Measurements from ENCODE around the gene CYTH1. TPM values are rescaled to one million over a fixed set of nuclear protein-coding genes. Genes with fewer than 3 reads are reported as not detected.
A peak's percentile ranks its signal among the peaks of the same experiment; 100 is the strongest.

CYTH1 gene
- polyA plus RNA-seq, 2 of the 4 experiments (the other 2 are of a cell fraction) = 38.5 to 46.2 TPM

DNA sequence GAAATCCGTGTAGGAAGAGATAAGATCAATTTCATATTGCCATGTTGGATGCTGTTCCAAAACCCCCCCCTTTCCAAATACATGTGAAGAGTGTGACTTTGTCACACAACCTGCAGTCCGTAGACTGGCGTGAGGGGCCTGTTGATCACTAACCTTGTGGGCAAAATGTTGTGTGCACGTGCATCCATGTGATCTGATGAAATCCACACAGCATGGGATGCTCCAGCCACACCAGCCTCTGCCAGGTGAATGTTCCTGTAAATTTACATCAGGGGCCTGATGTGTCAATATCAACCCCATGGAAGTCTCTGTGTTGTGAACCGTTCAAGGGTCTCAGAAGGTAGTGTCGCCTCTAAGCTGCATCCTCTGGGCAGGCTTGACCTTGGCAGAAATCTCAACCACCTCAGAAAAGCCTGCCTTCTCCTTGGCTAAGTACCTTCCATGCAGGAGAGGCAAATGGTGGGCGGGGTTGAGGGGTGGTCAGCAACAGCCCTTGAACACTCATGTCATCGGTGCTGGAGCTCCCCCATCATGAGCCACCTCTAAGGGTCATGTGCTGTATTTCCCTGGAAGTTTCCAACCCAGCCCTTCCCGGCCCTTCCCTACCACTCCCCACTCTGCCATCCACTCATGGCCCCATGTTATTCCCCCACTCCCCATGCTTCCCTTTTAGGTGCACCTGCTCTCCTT is 126.7 kb downstream of the CYTH1 start:
- TF ChIP-seq NR3C1 (IDR thresholded peaks at IDR 0.05) (no peak), TFCP2L1 (CRISPR knock-in tag; IDR thresholded peaks at IDR 0.05) (no peak), CBX2 (IDR thresholded peaks at IDR 0.05; ENCODE audit: borderline replicate concordance, low read depth) (no peak), EHF (CRISPR knock-in tag; IDR thresholded peaks at IDR 0.05) (no peak), RCOR1 (IDR thresholded peaks at IDR 0.05; ENCODE audit: low read depth, low read length) (no peak), NFE2L2 (conservative IDR thresholded peaks at IDR 0.05; ENCODE audit: low read length) (no peak)
- TF ChIP-seq, protein P1, sequence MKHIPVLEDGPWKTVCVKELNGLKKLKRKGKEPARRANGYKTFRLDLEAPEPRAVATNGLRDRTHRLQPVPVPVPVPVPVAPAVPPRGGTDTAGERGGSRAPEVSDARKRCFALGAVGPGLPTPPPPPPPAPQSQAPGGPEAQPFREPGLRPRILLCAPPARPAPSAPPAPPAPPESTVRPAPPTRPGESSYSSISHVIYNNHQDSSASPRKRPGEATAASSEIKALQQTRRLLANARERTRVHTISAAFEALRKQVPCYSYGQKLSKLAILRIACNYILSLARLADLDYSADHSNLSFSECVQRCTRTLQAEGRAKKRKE (CRISPR knock-in tag; IDR thresholded peaks at IDR 0.05; ENCODE audit: low read depth) = no peak
- peaks cover 24% of the 10 kb centered on the region for H3K4me1 ChIP-seq
- FAIRE-seq (no peak), DNase-seq (ENCODE audit: low read depth in 1 of 2, low spot score in 1 of 2) (no peak), ATAC-seq (no peak)
- H3K4me2 ChIP-seq = no peak overlapping the region
- no peaks in the 10 kb centered on the region for H3K9me3 ChIP-seq
- WGBS (ENCODE audit: missing lambda C conversion rate) = 90% methylated on average over 9 of the region's 9 CpGs
- CTCF ChIA-PET = interaction anchor here (1.2 to 2.8 kb wide), 2 partner anchors 53 to 158 kb away, joined by 5 to 15 read pairs; no protein-coding TSS in a partner anchor
- no peak overlapping the region for H3K4me3 ChIP-seq
- peak overlapping the region in 1 of 2 experiments; percentile 5; a peak in 1 of 6 replicates for H3K27ac ChIP-seq
- POLR2A ChIA-PET = no interaction called here

DNA sequence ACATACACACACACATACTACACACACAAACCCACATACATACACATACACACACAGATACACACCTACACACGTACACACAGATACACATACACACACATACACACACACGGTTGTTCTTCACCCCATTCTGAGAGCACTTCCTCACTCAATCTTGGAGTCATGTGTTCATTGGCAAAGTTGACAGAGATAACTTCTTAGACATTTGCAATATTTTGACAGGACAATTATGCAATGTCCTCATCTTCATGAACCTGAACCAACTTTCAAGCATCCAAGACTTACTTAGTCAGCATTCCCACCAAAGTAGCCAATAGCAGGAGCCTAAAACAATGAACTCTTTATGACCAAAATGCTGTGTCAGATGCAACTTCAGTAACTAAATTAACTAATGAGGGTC is 127.7 kb downstream of the CYTH1 start:
- CTCF ChIA-PET = interaction anchor here (0.7 to 2.8 kb wide), 5 partner anchors 18 to 157 kb away, joined by 3 to 15 read pairs (median 4); no protein-coding TSS in a partner anchor

DNA sequence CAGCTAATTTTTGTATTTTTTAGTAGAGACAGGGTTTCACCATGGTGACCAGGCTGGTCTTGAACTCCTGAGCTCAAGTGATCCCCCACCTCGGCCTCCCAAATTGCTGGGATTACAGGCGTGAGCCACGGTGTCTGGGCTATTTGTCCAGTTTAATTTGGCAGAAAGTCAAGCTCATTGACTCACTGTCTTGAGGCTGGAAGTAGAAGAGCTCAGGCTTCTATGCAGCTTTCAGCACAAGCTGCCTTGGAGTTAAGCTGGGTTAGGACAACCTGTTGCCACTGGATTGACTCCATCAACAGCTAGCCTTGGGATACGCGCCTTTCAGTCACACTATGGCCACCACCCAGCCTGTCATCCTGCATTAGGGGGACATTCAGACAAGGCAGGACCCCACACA is 128.7 kb downstream of the CYTH1 start:
- 53% methylated on average over 5 of the region's 5 CpGs for WGBS (ENCODE audit: missing lambda C conversion rate)
- CTCF ChIA-PET = interaction anchor here (0.6 to 2.8 kb wide), 7 partner anchors 10 to 394 kb away, joined by 3 to 15 read pairs (median 4); no protein-coding TSS in a partner anchor

More for the DNA sequence above, 127.7 kb downstream of the CYTH1 start:
- H3K4me3 ChIP-seq = no peak overlapping the region
- H3K4me1 ChIP-seq = peaks cover 29% of the 10 kb centered on the region
- ATAC-seq (no peak), FAIRE-seq (no peak), DNase-seq (ENCODE audit: low read depth in 1 of 2, low spot score in 1 of 2) (no peak)
- H3K27ac ChIP-seq = peak overlapping the region in 1 of 2 experiments; percentile 60; a peak in 2 of 6 replicates
- H3K4me2 ChIP-seq = no peak overlapping the region
- POLR2A ChIA-PET = no interaction called here
- no peaks in the 10 kb centered on the region; the same call in 2 of the 3 replicates for H3K9me3 ChIP-seq
- 93% methylated on average over 2 of the region's 2 CpGs for WGBS (ENCODE audit: missing lambda C conversion rate)
- peak; percentile 71 for TF ChIP-seq MAFK (IDR thresholded peaks at IDR 0.05; ENCODE audit: partially characterized antibody)
- no peak for TF ChIP-seq HEYL (CRISPR knock-in tag; IDR thresholded peaks at IDR 0.05)

More for the DNA sequence above, 128.7 kb downstream of the CYTH1 start:
- Histone ChIP-seq H3K9me3 (peaks cover 2% of the 10 kb centered on the region; the same call in 2 of the 3 replicates), H3K4me1 (peaks cover 29% of the 10 kb centered on the region), H3K27ac (peak overlapping the region; percentile 3 to 60; a peak in 4 of 6 replicates), H3K4me2 (no peak overlapping the region), H3K4me3 (no peak overlapping the region)
- DNase-seq (ENCODE audit: low read depth in 1 of 2, low spot score in 1 of 2) (peak in 1 of 2 experiments; percentile 59), FAIRE-seq (no peak), ATAC-seq (peak; percentile 73 to 80; a peak in 5 of 6 replicates)
- TF ChIP-seq, protein P2, sequence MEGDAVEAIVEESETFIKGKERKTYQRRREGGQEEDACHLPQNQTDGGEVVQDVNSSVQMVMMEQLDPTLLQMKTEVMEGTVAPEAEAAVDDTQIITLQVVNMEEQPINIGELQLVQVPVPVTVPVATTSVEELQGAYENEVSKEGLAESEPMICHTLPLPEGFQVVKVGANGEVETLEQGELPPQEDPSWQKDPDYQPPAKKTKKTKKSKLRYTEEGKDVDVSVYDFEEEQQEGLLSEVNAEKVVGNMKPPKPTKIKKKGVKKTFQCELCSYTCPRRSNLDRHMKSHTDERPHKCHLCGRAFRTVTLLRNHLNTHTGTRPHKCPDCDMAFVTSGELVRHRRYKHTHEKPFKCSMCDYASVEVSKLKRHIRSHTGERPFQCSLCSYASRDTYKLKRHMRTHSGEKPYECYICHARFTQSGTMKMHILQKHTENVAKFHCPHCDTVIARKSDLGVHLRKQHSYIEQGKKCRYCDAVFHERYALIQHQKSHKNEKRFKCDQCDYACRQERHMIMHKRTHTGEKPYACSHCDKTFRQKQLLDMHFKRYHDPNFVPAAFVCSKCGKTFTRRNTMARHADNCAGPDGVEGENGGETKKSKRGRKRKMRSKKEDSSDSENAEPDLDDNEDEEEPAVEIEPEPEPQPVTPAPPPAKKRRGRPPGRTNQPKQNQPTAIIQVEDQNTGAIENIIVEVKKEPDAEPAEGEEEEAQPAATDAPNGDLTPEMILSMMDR (IDR thresholded peaks at IDR 0.05) = no peak
- TF ChIP-seq CHD4 (IDR thresholded peaks at IDR 0.05; ENCODE audit: borderline replicate concordance) = no peak
- no peak for TF ChIP-seq ESRRA (IDR thresholded peaks at IDR 0.05; ENCODE audit: borderline replicate concordance, low read length)
- no peak for TF ChIP-seq POLR2AphosphoS2 (conservative IDR thresholded peaks at IDR 0.05; ENCODE audit: low read length)
- TF ChIP-seq, protein P3, sequence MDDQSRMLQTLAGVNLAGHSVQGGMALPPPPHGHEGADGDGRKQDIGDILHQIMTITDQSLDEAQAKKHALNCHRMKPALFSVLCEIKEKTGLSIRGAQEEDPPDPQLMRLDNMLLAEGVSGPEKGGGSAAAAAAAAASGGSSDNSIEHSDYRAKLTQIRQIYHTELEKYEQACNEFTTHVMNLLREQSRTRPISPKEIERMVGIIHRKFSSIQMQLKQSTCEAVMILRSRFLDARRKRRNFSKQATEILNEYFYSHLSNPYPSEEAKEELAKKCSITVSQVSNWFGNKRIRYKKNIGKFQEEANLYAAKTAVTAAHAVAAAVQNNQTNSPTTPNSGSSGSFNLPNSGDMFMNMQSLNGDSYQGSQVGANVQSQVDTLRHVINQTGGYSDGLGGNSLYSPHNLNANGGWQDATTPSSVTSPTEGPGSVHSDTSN (IDR thresholded peaks at IDR 0.05) = no peak
- TF ChIP-seq CBX8 (IDR thresholded peaks at IDR 0.05) = no peak
- TF ChIP-seq NR3C1 (IDR thresholded peaks at IDR 0.05) = no peak
- TF ChIP-seq TP53 (CRISPR knock-in tag; IDR thresholded peaks at IDR 0.05) = no peak
- no peak for TF ChIP-seq MAFK (IDR thresholded peaks at IDR 0.05; ENCODE audit: partially characterized antibody)
- no peak for TF ChIP-seq RNF2 (IDR thresholded peaks at IDR 0.05; ENCODE audit: borderline replicate concordance, low read depth)
- no peak for TF ChIP-seq POLR2A (IDR thresholded peaks at IDR 0.05; ENCODE audit: low read length)
- TF ChIP-seq JUN (IDR thresholded peaks at IDR 0.05) = no peak
- TF ChIP-seq KDM1A (IDR thresholded peaks at IDR 0.05; ENCODE audit: low read depth) = no peak
- POLR2A ChIA-PET = interaction anchor here (1.0 kb wide), 1 partner anchor 61 kb away, joined by 3 read pairs; no protein-coding TSS in a partner anchor
